WI38 (cell line): Measurements from ENCODE around the gene ME3.

Experiments
- H3K4me3 ChIP-seq: 2 replicates; pipeline ENCODE4 v1.5.1; 2011; ENCODE audit warnings: low read depth, mild to moderate bottlenecking, control low read depth, low read length
- CTCF ChIP-seq: IDR thresholded peaks from 2 replicates; pipeline ENCODE4 v1.5.1; 2012; ENCODE audit warnings: low read depth, mild to moderate bottlenecking, control low read depth, low read length

ME3 gene

GRCh38 chr11:86476109-86476861, 196.1 kb downstream of the ME3 start:
- H3K4me3 ChIP-seq = no peak overlapping the region
- TF ChIP-seq CTCF = no peak

- no peak overlapping the region for H3K4me3 ChIP-seq
- TF ChIP-seq CTCF = no peak
These were observed 197.4 kb downstream of the ME3 start for GRCh38 chr11:86475027-86475426.

- no peak overlapping the region for H3K4me3 ChIP-seq
- TF ChIP-seq CTCF = no peak
These were observed 198.2 kb downstream of the ME3 start for GRCh38 chr11:86473991-86474833.

- H3K4me3 ChIP-seq = no peak overlapping the region
- TF ChIP-seq CTCF = no peak
These were observed 202.7 kb downstream of the ME3 start for GRCh38 chr11:86469491-86470388.

- no peak for TF ChIP-seq CTCF
These were observed 204.2 kb downstream of the ME3 start for GRCh38 chr11:86468169-86468568.

GRCh38 chr11:86464509-86465221, 207.8 kb downstream of the ME3 start:
- H3K4me3 ChIP-seq = no peak overlapping the region
- no peak for TF ChIP-seq CTCF

More at GRCh38 chr11:86468169-86468568, 204.2 kb downstream of the ME3 start:
- no peak overlapping the region for H3K4me3 ChIP-seq
